T-helper 1 cell treated with Interleukin-12 subunit alpha and Interleukin-12 subunit beta and Interleukin-4 antibody, amounts not matched to agents 30 μg/mL and 1 μg/mL, for 36 hours (primary cell): Measurements from ENCODE around the gene DLX4.

Experiments
- H3K27ac Mint-ChIP-seq: one replicate; pipeline ENCODE4 v1.8.0; 2021; ENCODE audit warnings: mild to moderate bottlenecking, mixed read lengths
- H3K27me3 Mint-ChIP-seq: one replicate; pipeline ENCODE4 v1.8.0; 2021; ENCODE audit warnings: low read depth, mixed read lengths
- H3K36me3 Mint-ChIP-seq: one replicate; pipeline ENCODE4 v1.8.0; 2021; ENCODE audit warnings: low read depth, mixed read lengths
- H3K4me1 Mint-ChIP-seq: one replicate; pipeline ENCODE4 v1.8.0; 2021; ENCODE audit warnings: low read depth, mixed read lengths
- H3K4me3 Mint-ChIP-seq: one replicate; pipeline ENCODE4 v1.8.0; 2021; ENCODE audit warnings: mild to moderate bottlenecking, moderate library complexity, mixed read lengths
- H3K9me3 Mint-ChIP-seq: one replicate; pipeline ENCODE4 v1.8.0; 2021; ENCODE audit warnings: mixed read lengths

Gene DLX4

DNA sequence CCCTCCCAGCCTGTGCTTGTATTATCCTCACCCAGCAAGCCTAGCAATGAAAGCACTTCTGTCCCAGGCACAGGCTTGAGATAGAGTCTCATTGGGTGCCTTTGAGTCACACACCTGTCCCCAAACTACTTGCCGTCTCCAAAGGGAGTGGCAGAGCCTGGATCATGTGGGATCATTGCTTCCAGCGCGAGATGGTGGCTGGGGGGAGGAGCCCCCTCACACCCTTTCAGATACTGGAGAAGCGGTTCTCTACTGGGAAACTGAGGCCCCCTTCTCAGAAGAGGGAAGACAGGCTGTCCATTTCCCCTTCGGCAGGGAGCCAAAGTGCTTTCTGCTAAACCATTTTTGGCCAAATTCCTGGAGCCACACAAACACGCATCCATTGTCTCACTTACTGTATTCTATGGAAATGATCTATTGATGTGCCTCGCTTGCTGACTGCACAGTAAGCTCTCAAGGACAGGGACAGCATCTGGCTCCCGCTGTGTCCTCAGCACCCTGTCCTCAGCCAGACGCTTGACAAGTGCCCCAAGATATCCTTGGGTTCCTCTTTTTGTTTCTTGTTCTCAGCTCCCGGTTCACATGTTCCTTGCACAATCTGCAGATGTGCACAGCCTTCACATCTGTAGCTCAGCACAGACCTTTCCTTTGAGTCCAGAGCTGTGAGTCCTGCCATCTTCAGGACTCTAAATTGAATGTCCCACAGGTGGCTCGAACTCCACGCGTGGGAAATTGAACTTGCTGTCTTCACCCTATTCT is 52.0 kb downstream of the DLX4 start:
- peaks cover 15% of the 10 kb centered on the region for H3K27me3 Mint-ChIP-seq
- H3K27ac Mint-ChIP-seq: no peak overlapping the region
- H3K4me1 Mint-ChIP-seq: no peaks in the 10 kb centered on the region
- no peak overlapping the region for H3K4me3 Mint-ChIP-seq
- H3K36me3 Mint-ChIP-seq: no peaks in the 10 kb centered on the region
- H3K9me3 Mint-ChIP-seq: no peaks in the 10 kb centered on the region

DNA sequence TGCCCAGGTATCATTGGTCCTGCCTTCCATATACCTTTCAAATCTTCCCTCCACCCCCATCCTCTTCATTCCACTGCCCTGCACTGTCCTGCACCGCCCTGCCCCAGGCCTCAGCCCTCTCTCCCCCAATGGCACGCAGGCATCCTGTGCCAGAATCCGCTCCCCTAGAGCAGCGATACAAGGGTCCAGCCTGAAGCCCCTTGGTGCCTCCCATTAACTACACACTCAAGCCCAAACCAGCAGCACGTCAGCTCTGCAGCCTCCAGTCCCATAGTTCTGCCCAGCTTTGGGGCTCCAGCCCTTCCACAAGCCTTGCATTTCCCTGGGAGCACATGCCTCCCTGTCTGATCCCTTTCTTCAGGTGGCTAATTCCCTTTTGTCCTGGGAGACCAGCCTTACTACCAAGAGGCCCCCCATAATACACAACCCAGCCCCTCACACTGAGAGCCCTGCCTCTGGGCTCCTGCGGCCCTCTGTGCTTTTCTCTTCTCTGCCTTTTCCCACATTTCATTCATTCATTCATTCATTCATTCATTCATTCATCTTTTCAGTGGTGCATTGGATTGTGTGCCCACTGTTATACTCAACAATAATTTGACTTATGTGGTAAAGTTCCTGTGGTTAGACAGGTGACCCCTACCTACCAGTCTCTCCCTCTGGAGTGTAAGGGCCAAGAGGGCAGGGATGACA is 52.8 kb downstream of the DLX4 start:
- peaks cover under 1% of the 10 kb centered on the region for H3K4me1 Mint-ChIP-seq
- H3K27ac Mint-ChIP-seq: no peak overlapping the region
- peaks cover 12% of the 10 kb centered on the region for H3K27me3 Mint-ChIP-seq
- H3K36me3 Mint-ChIP-seq: no peaks in the 10 kb centered on the region
- H3K4me3 Mint-ChIP-seq: no peak overlapping the region
- H3K9me3 Mint-ChIP-seq: no peaks in the 10 kb centered on the region

GRCh38 chr17:50022463-50023130 is 53.6 kb downstream of the DLX4 start:
- Mint-ChIP-seq H3K27ac (no peak overlapping the region), H3K36me3 (no peaks in the 10 kb centered on the region), H3K9me3 (no peaks in the 10 kb centered on the region), H3K4me3 (no peak overlapping the region), H3K27me3 (peaks cover 12% of the 10 kb centered on the region), H3K4me1 (peaks cover 6% of the 10 kb centered on the region)

- H3K4me1 Mint-ChIP-seq: peaks cover 9% of the 10 kb centered on the region
- no peak overlapping the region for H3K4me3 Mint-ChIP-seq
- no peak overlapping the region for H3K27ac Mint-ChIP-seq
- no peaks in the 10 kb centered on the region for H3K9me3 Mint-ChIP-seq
- no peaks in the 10 kb centered on the region for H3K36me3 Mint-ChIP-seq
- H3K27me3 Mint-ChIP-seq: peaks cover 12% of the 10 kb centered on the region
Observed at GRCh38 chr17:50023520-50023919, 54.5 kb downstream of the DLX4 start.
